NCI-H2196 (cell line): ENCODE measurements around the gene LBH.
A peak's percentile ranks its signal among the peaks of the same experiment; 100 is the strongest.

Experiments
- DNase-seq: peaks from one replicate; lab custom pipeline; 2025; ENCODE audit not compliant: unreplicated experiment; lab: John Stamatoyannopoulos, UW

Gene LBH

DNA sequence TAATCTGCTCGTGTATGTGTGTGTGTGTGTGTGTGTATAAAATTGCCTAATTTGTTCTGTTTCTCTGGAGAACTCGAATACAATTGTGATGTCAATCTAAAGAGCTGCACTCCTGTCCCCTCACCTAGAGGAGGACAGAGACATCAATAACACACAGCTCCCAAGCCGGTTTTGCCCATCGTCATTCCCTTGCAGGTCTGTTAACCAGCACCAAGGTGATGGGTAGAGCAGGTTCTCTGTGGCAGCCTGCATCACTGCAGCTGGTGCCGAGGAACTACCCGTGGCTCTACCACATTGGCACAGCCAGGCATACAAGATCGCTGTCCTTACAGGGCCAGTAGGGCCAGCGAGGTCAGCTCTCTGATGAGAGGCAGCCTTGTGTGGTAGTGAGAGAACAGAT is 41.0 kb downstream of the LBH start:
- DNase-seq = no peak

DNA sequence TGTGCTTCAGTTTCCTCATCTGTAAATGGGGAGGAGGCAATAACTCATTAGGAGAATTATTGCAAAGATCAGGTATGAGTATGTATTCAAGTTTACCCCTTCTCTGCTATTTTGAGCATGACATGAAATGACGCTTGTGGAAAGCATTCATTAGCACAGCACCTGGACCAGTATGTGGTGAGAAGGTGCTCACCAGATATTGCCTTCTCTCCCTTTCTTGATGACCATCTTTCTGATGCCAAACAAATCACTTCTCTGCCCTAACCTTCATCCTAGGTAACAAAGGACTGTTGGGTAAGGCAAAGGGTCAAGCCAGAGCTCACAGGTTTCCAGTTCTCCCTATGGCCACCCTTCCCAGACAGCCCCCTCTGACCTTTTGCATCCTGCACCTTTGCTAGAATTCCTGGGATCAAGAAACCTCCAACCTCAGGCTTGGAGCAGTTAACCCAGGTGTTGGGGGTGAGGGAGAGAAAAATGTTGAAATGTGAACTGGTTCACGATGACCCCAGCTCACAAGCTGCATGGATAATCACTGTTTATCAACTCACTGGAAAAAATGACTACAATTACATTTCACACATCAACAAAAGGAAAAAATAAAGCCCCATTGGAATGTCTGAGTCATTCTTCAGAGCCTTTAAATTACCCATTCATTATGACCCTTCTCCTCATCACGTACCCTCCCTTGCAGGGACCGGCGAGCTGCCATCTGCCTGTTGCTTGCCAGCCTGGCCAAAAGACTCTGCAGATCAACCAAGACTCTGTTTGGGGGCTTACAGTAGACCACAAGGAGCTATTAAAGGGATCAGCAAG is 41.6 kb downstream of the LBH start:
- no peak for DNase-seq

DNA sequence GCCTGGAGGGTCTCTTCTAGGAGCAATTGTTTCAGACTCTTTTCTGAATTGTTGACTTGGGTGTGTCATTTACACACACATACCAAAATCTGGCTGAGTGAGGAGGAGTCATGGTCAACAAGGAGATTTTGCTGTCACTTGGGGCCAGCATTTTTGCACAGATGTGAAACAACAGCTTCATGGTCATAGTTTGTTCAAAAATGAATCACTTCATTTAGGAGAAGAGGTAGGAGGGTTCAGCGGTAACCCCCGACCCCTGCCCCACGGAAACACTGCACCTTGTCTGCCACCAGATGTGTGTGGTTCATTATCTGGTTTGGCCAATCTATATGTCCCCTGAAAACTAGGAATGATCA is 42.2 kb downstream of the LBH start:
- no peak for DNase-seq

GRCh38 chr2:30275256-30275655 is 43.9 kb downstream of the LBH start:
- no peak for DNase-seq

- DNase-seq = no peak
These were observed 45.1 kb downstream of the LBH start for GRCh38 chr2:30276455-30276911.

DNA sequence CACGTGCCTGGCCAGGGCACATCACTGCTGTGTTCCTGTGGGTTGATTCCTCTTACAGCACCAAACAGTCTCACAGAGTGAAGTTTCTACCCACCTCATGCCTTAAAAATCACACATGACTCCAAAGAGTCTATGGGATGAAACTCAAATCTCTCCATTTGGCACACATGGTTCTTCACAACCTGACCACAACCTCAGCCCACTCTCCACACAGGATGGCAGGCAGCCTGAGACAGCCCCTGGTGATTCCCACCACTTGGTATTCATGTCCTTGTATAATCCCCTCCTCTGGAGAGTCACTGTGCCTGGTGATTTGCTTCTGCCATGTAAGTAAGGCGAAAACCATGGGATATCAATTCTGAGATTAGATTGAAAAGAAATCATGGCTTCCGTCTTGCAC is 46.2 kb downstream of the LBH start:
- no peak for DNase-seq

DNA sequence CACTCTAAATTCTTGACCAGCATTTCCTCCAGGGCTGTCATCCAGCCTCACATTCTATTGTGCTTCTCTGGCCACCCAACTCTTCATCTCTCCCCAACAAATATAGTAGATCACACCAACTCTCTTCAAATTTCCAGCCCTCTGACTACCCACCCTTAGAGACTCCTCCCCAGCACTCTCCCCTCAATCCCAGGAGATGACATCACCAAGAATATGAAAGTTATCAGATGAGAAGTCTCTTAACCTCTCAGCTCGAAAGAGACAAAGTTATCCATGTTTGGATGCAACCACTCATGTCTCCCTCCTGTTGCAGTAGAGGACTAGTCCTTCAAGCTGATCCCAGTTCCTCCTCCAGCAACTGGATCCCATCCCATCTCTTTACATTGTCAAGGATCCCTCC is 47.1 kb downstream of the LBH start:
- no peak for DNase-seq

DNA sequence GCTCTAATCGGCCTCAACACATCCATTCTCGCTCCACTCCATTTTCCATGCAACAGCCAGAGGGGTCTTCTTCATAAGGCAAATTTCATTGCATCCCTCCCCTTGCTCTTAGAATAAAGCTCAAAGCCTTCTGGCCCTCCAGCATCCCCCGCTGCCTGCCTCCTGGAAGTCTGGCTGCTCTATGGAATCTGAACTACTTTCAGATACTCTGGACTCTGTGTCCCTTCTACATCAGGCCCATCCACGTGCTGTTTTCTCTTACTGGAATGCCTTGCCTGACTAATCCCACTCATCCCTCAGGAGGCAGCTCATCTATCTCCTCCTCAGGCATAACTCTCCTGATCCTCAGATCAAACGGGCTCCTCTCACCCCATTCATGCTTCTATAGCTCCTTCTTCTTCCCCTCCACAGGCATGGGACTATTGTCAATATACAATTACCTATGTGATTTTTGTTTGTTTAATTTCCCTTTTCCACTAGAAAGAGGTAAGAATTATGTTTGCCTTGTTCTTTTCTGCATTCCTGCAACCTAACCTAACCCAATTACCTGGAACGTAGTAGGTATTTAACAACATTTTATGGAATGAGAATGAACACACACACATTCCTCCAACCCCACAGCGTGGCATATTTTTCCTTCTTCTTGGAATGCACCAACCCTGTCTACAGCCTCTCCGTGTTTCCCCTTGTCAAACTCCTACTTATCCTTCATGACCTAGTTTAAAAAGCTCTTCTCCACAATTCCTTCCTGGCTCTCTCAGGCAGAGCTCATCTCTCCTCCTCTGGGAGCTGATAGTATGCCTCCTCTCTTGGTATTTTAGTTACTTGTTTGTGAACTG is 49.5 kb downstream of the LBH start:
- DNase-seq = no peak

DNA sequence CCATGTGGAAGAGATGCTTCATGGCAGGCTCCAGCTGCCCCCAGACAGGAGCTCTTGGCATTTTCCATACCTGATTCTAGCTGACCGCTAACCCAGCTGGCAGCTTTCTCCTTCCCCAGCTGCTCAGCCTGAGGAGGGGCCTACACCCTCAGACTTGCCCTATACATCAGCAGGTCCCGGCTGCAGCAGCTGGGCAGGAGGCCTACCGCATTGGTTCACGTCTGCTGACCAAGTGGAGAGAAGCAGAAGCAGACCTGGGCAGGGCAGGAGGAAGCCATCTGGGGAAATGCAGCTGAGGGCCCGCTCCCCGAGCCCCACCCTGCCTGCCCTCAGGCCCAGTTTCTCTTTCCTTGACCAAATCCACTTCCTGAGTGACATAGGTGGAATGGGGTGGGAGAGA is 50.7 kb downstream of the LBH start:
- DNase-seq = no peak

GRCh38 chr2:30282721-30283120 is 51.4 kb downstream of the LBH start:
- DNase-seq = no peak

DNA sequence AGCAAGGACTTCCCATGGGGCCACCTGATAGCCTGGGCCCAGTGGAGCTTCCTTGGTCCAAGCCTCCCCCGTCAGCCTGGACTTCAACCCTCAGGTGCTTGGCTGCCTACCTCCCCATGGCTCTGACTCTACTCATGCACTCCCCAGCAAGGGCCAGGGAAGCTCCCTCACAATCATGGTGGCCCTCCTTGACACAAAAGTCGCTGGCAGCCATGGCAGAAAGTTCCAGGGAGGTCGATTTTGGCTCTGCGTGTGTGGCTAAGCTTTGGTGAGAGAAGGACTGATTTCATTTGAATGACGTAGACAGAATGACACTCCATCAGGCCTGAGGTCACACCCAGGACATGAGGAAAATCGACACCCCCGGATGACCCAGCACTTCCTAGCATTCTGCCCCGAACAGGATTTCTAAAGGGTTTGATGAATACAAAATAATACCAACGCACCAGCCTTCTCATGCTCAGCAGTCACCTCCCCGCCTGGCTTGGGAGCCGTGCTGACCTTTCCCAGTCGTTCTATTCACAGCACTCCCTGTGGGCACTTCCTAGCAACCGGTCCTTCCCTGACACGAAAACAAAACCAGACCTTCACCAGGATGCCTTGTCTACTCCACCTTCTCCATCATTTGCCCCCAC is 52.7 kb downstream of the LBH start:
- DNase-seq = no peak

DNA sequence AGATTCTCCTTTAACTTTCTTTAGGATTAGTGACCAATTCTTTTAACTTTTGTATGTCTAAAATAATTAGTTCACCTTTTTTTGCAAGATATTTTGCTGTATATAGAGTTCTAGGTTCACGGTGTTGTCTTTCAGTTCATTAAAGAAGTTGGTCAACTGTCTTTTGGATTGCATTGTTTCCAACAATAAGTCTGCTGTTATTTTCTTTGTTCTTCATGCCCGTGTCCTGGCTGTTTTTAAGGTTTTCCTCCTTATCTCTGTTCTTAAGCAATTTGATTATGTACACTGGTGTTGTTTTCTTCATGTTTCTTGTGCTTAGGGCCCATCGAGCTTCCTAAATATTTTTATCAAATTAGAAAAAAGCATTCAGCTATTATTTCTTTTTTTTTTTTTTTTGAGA is 54.4 kb downstream of the LBH start:
- DNase-seq = no peak

GRCh38 chr2:30287190-30287840 is 56.0 kb downstream of the LBH start:
- DNase-seq = no peak

GRCh38 chr2:30287857-30288513 is 56.7 kb downstream of the LBH start:
- DNase-seq = no peak

DNA sequence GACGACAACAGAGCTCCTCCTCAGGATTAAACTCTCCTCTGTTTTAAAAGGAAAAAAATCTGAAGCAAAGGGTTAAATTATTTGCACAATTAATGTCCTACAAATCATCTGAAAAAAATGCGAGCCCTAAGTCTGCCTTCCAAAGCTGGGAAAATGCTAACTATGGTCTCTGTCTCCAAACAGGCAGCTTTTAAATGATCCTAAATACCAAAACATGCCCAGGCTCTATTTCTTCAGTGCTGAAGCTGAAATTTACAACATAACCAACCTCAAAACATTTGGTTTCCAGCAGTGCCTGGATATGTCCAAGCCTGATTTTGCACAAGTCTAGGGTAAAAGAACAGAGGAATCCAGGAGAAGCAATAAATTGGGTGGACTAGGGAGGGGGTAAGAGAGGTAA is 57.2 kb downstream of the LBH start:
- DNase-seq = no peak

GRCh38 chr2:30293303-30293921 is 62.1 kb downstream of the LBH start:
- peak; percentile 42 for DNase-seq

- no peak for DNase-seq
These were observed 62.8 kb downstream of the LBH start for GRCh38 chr2:30294133-30294532.

GRCh38 chr2:30296496-30296895 is 65.2 kb downstream of the LBH start:
- DNase-seq = no peak

GRCh38 chr2:30298302-30298701 is 67.0 kb downstream of the LBH start:
- no peak for DNase-seq

- no peak for DNase-seq
These were observed 68.8 kb downstream of the LBH start for GRCh38 chr2:30300122-30300455.
